ENCODE measurements around the gene EMC7. TPM values are rescaled to one million over a fixed set of nuclear protein-coding genes. Genes with fewer than 3 reads are reported as not detected.
"Not testable (repeated sequence)": the region's sequence is repeated elsewhere in the genome, so short reads cannot be mapped to it uniquely, and the experiment has no call there.

Gene EMC7
- total RNA-seq, 1 experiment from 2014 or later = 79.6 TPM

- ChIA-PET CTCF (no interaction called here), POLR2A (interaction anchor here (0.5 to 0.8 kb wide), 2 partner anchors 12 to 461 kb away, joined by 6 read pairs; partner anchors contain the start of gene GOLGA8B)
- ATAC-seq (peak; percentile 46; the same call in 1 of the 2 replicates), DNase-seq (ENCODE audit: low read depth, low spot score) (no peak)
- Histone ChIP-seq H3K36me3 (ENCODE audit: control insufficient read depth, insufficient read depth, low read length) (no peaks in the 10 kb centered on the region), H3K4me3 (ENCODE audit: low read depth in 2 of 2, low read length in 2 of 2) (no peak overlapping the region), H3K4me1 (ENCODE audit: control insufficient read depth, insufficient read depth, low read length) (no peaks in the 10 kb centered on the region), H3K27ac (ENCODE audit: low read length) (no peak overlapping the region), H3K9me3 (ENCODE audit: control insufficient read depth, insufficient read depth, low read depth, low read length) (no peaks in the 10 kb centered on the region), H3K27me3 (ENCODE audit: control insufficient read depth, insufficient read depth, low read length) (no peaks in the 10 kb centered on the region)
- intact Hi-C loops (cut with micrococcal nuclease; ENCODE audit: unreplicated experiment) (no loop called here), in situ Hi-C loops (cut with HindIII; ENCODE audit: low pct_unique_long_range_greater_than_20kb, low sequenced_read_pairs) (no loop called here)
- TF ChIP-seq POLR2AphosphoS5 (IDR thresholded peaks at IDR 0.05; ENCODE audit: low read depth, low read length) (no peak), REST (IDR thresholded peaks at IDR 0.05; ENCODE audit: insufficient read depth in 1 of 2, low read depth in 2 of 2, low read length in 1 of 2) (no peak), TCF7L2 (IDR thresholded peaks at IDR 0.05; ENCODE audit: low read depth, low read length) (no peak), SIN3A (IDR thresholded peaks at IDR 0.05; ENCODE audit: borderline replicate concordance, insufficient read depth, low read depth, low read length) (no peak), CTCF (IDR thresholded peaks at IDR 0.05) (no peak)
- no TSS peak for BruUV-seq (replicated peaks)
Measured at GRCh38 chr15:34122771-34123183, 21.1 kb upstream of the EMC7 start.

- POLR2A ChIA-PET; in situ Hi-C loops (cut with HindIII; ENCODE audit: low pct_unique_long_range_greater_than_20kb, low sequenced_read_pairs); CTCF ChIA-PET; ATAC-seq; H3K27ac ChIP-seq (ENCODE audit: low read length); H3K4me3 ChIP-seq (ENCODE audit: low read depth in 2 of 2, low read length in 2 of 2); DNase-seq (ENCODE audit: low read depth, low spot score); H3K9me3 ChIP-seq (ENCODE audit: control insufficient read depth, insufficient read depth, low read depth, low read length); H3K36me3 ChIP-seq (ENCODE audit: control insufficient read depth, insufficient read depth, low read length); BruUV-seq (replicated peaks); H3K4me1 ChIP-seq (ENCODE audit: control insufficient read depth, insufficient read depth, low read length); H3K27me3 ChIP-seq (ENCODE audit: control insufficient read depth, insufficient read depth, low read length); intact Hi-C loops (cut with micrococcal nuclease; ENCODE audit: unreplicated experiment): not testable (repeated sequence)
Measured at GRCh38 chr15:34121786-34122185, 20.1 kb upstream of the EMC7 start.

DNA sequence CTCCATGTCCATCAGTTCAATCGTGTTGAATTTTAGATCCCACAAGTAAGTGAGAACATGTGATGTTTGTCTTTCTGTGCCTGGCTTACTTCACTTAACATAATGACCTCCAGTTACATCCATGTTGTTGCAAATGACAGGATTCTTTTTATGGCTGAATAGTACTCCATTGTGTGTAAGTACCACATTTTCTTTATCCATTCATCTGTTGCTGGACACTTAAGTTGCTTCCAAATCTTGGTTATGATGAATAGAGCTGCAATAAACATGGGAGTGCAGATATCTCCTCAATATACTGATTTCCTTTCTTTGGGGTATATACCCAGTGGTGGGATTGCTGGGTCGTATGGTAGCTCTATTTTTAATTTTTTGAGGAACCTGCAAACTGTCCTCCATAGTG is 18.8 kb upstream of the EMC7 start:
- ATAC-seq; H3K9me3 ChIP-seq (ENCODE audit: control insufficient read depth, insufficient read depth, low read depth, low read length); H3K4me3 ChIP-seq (ENCODE audit: low read depth in 2 of 2, low read length in 2 of 2); H3K36me3 ChIP-seq (ENCODE audit: control insufficient read depth, insufficient read depth, low read length); intact Hi-C loops (cut with micrococcal nuclease; ENCODE audit: unreplicated experiment); H3K27me3 ChIP-seq (ENCODE audit: control insufficient read depth, insufficient read depth, low read length); in situ Hi-C loops (cut with HindIII; ENCODE audit: low pct_unique_long_range_greater_than_20kb, low sequenced_read_pairs); DNase-seq (ENCODE audit: low read depth, low spot score); CTCF ChIA-PET; H3K27ac ChIP-seq (ENCODE audit: low read length); BruUV-seq (replicated peaks); H3K4me1 ChIP-seq (ENCODE audit: control insufficient read depth, insufficient read depth, low read length): not testable (repeated sequence)
- POLR2A ChIA-PET = interaction anchor here (0.7 kb wide), 1 partner anchor 325 kb away, joined by 4 read pairs; no protein-coding TSS in a partner anchor
